ENCODE measurements around the gene VAMP1. TPM values are rescaled to one million over a fixed set of nuclear protein-coding genes. Genes with fewer than 3 reads are reported as not detected.

VAMP1 gene
- total RNA-seq, 1 donor: 6.5 TPM

DNA sequence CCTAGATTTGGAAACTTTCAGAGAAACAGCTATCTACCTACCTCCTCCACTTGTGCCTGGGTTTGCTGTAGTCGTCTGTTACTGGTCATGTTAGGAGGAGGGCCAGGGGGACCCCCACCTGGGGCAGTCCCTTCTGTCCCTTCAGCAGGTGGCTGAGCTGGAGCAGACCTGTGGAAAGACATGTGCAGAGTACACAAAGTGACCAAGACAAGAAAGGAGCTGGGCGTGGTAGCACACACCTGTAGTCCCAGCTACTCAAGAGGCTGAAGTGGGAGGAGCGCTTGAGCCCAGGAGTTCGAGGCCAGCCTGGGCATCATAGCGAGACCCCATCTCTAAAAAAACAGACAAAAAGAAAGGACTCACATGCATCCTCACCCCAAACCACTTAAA lies 4.3 kb downstream of the VAMP1 start:
- Histone ChIP-seq H2AFZ (ENCODE audit: low read length) (no peak overlapping the region), H3K4me3 (ENCODE audit: insufficient read depth, low read length) (no peak overlapping the region)
- no peak for TF ChIP-seq CTCF (IDR thresholded peaks at IDR 0.05; ENCODE audit: extremely low read depth, low read depth, low read length)

GRCh38 chr12:6465467-6466183 lies 4.9 kb downstream of the VAMP1 start:
- no peak overlapping the region for H3K27ac ChIP-seq (ENCODE audit: low read depth, low read length)
- peaks cover 16% of the 10 kb centered on the region for H4K20me1 ChIP-seq (ENCODE audit: insufficient read depth, low read length)
- no peak overlapping the region for H2AFZ ChIP-seq (ENCODE audit: low read length)
- H3K9me3 ChIP-seq (ENCODE audit: low read depth, low read length): no peaks in the 10 kb centered on the region
- no peak overlapping the region for H3K4me3 ChIP-seq (ENCODE audit: insufficient read depth, low read length)
- peaks cover 58% of the 10 kb centered on the region for H3K36me3 ChIP-seq (ENCODE audit: insufficient read depth, low read length)
- peaks cover 22% of the 10 kb centered on the region for H3K4me1 ChIP-seq (ENCODE audit: insufficient read depth, low read length)
- peak; percentile 97 for DNase-seq (ENCODE audit: insufficient read length, low spot score, missing footprints)
- H3K27me3 ChIP-seq (ENCODE audit: insufficient read depth, low read length): no peaks in the 10 kb centered on the region
- H3K79me2 ChIP-seq (ENCODE audit: insufficient read depth, low read length): peaks cover 36% of the 10 kb centered on the region
- TF ChIP-seq CTCF (IDR thresholded peaks at IDR 0.05; ENCODE audit: extremely low read depth, low read depth, low read length): peak; percentile 92
- no peak overlapping the region for H3K4me2 ChIP-seq (ENCODE audit: insufficient read depth, low read length)

More for the DNA sequence above, 4.3 kb downstream of the VAMP1 start:
- peaks cover 16% of the 10 kb centered on the region for H4K20me1 ChIP-seq (ENCODE audit: insufficient read depth, low read length)
- H3K36me3 ChIP-seq (ENCODE audit: insufficient read depth, low read length): peaks cover 53% of the 10 kb centered on the region
- H3K27me3 ChIP-seq (ENCODE audit: insufficient read depth, low read length): no peaks in the 10 kb centered on the region
- H3K9me3 ChIP-seq (ENCODE audit: low read depth, low read length): no peaks in the 10 kb centered on the region
- H3K27ac ChIP-seq (ENCODE audit: low read depth, low read length): no peak overlapping the region
- no peak overlapping the region for H3K4me2 ChIP-seq (ENCODE audit: insufficient read depth, low read length)
- H3K4me1 ChIP-seq (ENCODE audit: insufficient read depth, low read length): peaks cover 24% of the 10 kb centered on the region
- DNase-seq (ENCODE audit: insufficient read length, low spot score, missing footprints): no peak
- H3K79me2 ChIP-seq (ENCODE audit: insufficient read depth, low read length): peaks cover 36% of the 10 kb centered on the region

GRCh38 chr12:6464531-6464930 lies 5.9 kb downstream of the VAMP1 start:
- peaks cover 18% of the 10 kb centered on the region for H3K4me1 ChIP-seq (ENCODE audit: insufficient read depth, low read length)
- no peak overlapping the region for H3K27ac ChIP-seq (ENCODE audit: low read depth, low read length)
- H4K20me1 ChIP-seq (ENCODE audit: insufficient read depth, low read length): peaks cover 16% of the 10 kb centered on the region
- H3K27me3 ChIP-seq (ENCODE audit: insufficient read depth, low read length): no peaks in the 10 kb centered on the region
- no peak for TF ChIP-seq CTCF (IDR thresholded peaks at IDR 0.05; ENCODE audit: extremely low read depth, low read depth, low read length)
- H2AFZ ChIP-seq (ENCODE audit: low read length): no peak overlapping the region
- H3K4me3 ChIP-seq (ENCODE audit: insufficient read depth, low read length): no peak overlapping the region
- peaks cover 27% of the 10 kb centered on the region for H3K79me2 ChIP-seq (ENCODE audit: insufficient read depth, low read length)
- no peak overlapping the region for H3K4me2 ChIP-seq (ENCODE audit: insufficient read depth, low read length)
- H3K9me3 ChIP-seq (ENCODE audit: low read depth, low read length): no peaks in the 10 kb centered on the region
- peaks cover 69% of the 10 kb centered on the region for H3K36me3 ChIP-seq (ENCODE audit: insufficient read depth, low read length)
- no peak for DNase-seq (ENCODE audit: insufficient read length, low spot score, missing footprints)

GRCh38 chr12:6463858-6464257 lies 6.6 kb downstream of the VAMP1 start:
- Histone ChIP-seq H3K4me3 (ENCODE audit: insufficient read depth, low read length) (no peak overlapping the region), H3K4me1 (ENCODE audit: insufficient read depth, low read length) (peaks cover 11% of the 10 kb centered on the region), H4K20me1 (ENCODE audit: insufficient read depth, low read length) (peaks cover 13% of the 10 kb centered on the region), H3K4me2 (ENCODE audit: insufficient read depth, low read length) (no peak overlapping the region), H3K36me3 (ENCODE audit: insufficient read depth, low read length) (peaks cover 75% of the 10 kb centered on the region), H3K79me2 (ENCODE audit: insufficient read depth, low read length) (peaks cover 21% of the 10 kb centered on the region), H3K27ac (ENCODE audit: low read depth, low read length) (no peak overlapping the region), H3K27me3 (ENCODE audit: insufficient read depth, low read length) (no peaks in the 10 kb centered on the region), H2AFZ (ENCODE audit: low read length) (no peak overlapping the region), H3K9me3 (ENCODE audit: low read depth, low read length) (no peaks in the 10 kb centered on the region)
- DNase-seq (ENCODE audit: insufficient read length, low spot score, missing footprints): no peak
- TF ChIP-seq CTCF (IDR thresholded peaks at IDR 0.05; ENCODE audit: extremely low read depth, low read depth, low read length): no peak

All from osteoblast (primary cell).